K562 (cell line): Measurements from ENCODE around the gene DUSP9. TPM values are rescaled to one million over a fixed set of nuclear protein-coding genes. Genes with fewer than 3 reads are reported as not detected.

Experiments
- DPF2 ChIP-seq: fragments of 450-650 bp; IDR thresholded peaks from 2 replicates; pipeline ENCODE4 v1.6.1; 2016
- ELF4 ChIP-seq: fragments of 450-650 bp; formaldehyde crosslinking; IDR thresholded peaks from 2 replicates; pipeline ENCODE4 v1.4.0; 2022; ENCODE audit warnings: missing genetic modification characterization
- FUS ChIP-seq: fragments of 200-400 bp; formaldehyde crosslinking; optimal IDR thresholded peaks from 2 replicates; pipeline ENCODE3; 2017; ENCODE audit warnings: low read depth, low read length
- polyA plus RNA-seq, 8 experiments: library from polyadenylated mRNA; depleted of rRNA in 4 of 8; stranded (reverse) in 5 of 8; unstranded in 3 of 8; fragments of >200 nt; fragmentation: Nextera tagmentation in 2 of 8; fragmentation: Illumina TruSeq in 1 of 8; extraction: Ambion mirVana in 2 of 8; extraction: Trizol in 1 of 8; gene quantifications; 2 replicates each; pipeline versions ENCODE4 v1.2.1 to v1.2.3, GENCODE V29; 2011 to 2014; ENCODE audit warnings: inconsistent platforms in 1 of 8, missing spikeins in 1 of 8
- total RNA-seq, 7 experiments: library from RNA; depleted of rRNA in 6 of 7; stranded (reverse); fragments of >200 nt in 6 of 7; fragmentation: Illumina TruSeq in 2 of 7; extraction: Trizol in 2 of 7; gene quantifications; 2 replicates each; pipeline versions ENCODE4 v1.2.1 to v1.2.3, GENCODE V29; 2011 to 2021; ENCODE audit warnings: low replicate concordance in 1 of 7
- TF ChIP-seq, protein P1 (sequence below): sonication (generic); formaldehyde crosslinking; IDR thresholded peaks from 2 replicates; pipeline ENCODE4 v1.8.1; 2023; ENCODE audit warnings: mild to moderate bottlenecking, missing genetic modification reagents
- TF ChIP-seq, protein P2 (sequence below): sonication (generic); formaldehyde crosslinking; IDR thresholded peaks from 2 replicates; pipeline ENCODE4 v1.8.0; 2022; ENCODE audit warnings: mild to moderate bottlenecking, missing genetic modification reagents
- TF ChIP-seq, protein P3 (sequence below), 2 experiments: fragments of 450-650 bp; IDR thresholded peaks; 2 replicates each; pipeline ENCODE4 v1.6.1; 2016
- TF ChIP-seq, protein P4 (sequence below), 2 experiments: fragments of 450-650 bp in 1 of 2; sonication (generic) in 1 of 2; formaldehyde crosslinking in 1 of 2; IDR thresholded peaks in 1 of 2; conservative IDR thresholded peaks in 1 of 2; 2 replicates each; pipeline versions ENCODE4 v1.6.1 to v1.8.1; 2016 to 2023; ENCODE audit warnings: mild to moderate bottlenecking in 2 of 2, moderate library complexity in 2 of 2, inconsistent platforms in 1 of 2, missing genetic modification reagents in 1 of 2
- TF ChIP-seq, protein P5 (sequence below), 2 experiments: fragments of 150-350 bp in 1 of 2; IDR thresholded peaks; 2 replicates each; pipeline ENCODE4 v1.6.1; 2012 to 2016; ENCODE audit warnings: low read depth in 2 of 2, low read length in 2 of 2, mild to moderate bottlenecking in 1 of 2, moderate library complexity in 1 of 2

The DUSP9 gene
- total and polyA plus RNA-seq, 9 of the 15 experiments (the other 6 are each of a cell fraction or from before 2014, with no cell fraction given) = 0.11 to 14.1 (median 5.5) TPM

DNA sequence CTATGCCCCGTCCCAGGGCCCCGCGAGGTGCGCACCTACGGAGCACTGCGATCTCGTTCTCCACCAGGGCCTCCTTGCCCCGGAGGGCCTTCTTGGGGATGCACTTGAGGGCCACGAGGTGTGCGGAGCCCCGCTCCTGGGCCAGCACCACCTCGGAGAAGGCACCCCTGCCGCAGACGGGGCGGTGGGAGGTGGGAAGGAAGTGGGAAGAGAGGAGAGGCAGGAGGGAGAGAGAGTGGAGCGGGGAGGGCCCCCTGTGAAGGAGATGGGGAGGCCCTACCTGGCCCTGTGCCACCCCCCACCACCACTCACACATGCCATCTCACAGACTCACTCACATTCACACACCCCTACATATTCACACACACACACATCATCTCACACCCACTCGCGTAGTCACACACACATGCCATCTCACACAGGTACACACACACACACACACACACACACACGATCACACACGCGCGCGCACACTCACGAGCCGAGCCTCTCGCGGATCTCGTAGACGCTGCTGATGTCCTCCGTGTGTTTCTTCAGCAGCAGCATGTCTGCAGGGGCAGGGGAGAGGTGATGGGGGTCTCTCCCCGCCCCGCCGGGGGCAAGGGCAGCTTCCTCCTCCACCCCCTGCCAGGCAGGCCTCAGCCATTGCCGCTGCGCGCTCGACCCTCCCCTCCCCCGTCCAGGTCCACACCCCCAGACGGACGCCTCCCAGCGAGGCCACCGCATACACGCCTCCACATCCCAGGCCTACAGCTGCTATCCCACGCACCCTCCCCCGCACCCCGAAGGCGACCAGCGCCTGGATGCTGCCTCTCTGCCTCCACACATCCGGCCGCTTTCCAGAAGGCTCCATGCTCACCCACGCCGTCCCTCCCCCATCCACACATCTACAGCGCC lies 25.8 kb downstream of the DUSP9 start (continued):
- TF ChIP-seq, protein P1, sequence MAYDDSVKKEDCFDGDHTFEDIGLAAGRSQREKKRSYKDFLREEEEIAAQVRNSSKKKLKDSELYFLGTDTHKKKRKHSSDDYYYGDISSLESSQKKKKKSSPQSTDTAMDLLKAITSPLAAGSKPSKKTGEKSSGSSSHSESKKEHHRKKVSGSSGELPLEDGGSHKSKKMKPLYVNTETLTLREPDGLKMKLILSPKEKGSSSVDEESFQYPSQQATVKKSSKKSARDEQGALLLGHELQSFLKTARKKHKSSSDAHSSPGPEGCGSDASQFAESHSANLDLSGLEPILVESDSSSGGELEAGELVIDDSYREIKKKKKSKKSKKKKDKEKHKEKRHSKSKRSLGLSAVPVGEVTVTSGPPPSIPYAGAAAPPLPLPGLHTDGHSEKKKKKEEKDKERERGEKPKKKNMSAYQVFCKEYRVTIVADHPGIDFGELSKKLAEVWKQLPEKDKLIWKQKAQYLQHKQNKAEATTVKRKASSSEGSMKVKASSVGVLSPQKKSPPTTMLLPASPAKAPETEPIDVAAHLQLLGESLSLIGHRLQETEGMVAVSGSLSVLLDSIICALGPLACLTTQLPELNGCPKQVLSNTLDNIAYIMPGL = no peak
- TF ChIP-seq FUS (no peak), ELF4 (no peak), DPF2 (peak; percentile 20; the same call in 1 of the 2 replicates)
- TF ChIP-seq, protein P2, sequence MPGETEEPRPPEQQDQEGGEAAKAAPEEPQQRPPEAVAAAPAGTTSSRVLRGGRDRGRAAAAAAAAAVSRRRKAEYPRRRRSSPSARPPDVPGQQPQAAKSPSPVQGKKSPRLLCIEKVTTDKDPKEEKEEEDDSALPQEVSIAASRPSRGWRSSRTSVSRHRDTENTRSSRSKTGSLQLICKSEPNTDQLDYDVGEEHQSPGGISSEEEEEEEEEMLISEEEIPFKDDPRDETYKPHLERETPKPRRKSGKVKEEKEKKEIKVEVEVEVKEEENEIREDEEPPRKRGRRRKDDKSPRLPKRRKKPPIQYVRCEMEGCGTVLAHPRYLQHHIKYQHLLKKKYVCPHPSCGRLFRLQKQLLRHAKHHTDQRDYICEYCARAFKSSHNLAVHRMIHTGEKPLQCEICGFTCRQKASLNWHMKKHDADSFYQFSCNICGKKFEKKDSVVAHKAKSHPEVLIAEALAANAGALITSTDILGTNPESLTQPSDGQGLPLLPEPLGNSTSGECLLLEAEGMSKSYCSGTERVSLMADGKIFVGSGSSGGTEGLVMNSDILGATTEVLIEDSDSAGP = no peak
- TF ChIP-seq, protein P3, sequence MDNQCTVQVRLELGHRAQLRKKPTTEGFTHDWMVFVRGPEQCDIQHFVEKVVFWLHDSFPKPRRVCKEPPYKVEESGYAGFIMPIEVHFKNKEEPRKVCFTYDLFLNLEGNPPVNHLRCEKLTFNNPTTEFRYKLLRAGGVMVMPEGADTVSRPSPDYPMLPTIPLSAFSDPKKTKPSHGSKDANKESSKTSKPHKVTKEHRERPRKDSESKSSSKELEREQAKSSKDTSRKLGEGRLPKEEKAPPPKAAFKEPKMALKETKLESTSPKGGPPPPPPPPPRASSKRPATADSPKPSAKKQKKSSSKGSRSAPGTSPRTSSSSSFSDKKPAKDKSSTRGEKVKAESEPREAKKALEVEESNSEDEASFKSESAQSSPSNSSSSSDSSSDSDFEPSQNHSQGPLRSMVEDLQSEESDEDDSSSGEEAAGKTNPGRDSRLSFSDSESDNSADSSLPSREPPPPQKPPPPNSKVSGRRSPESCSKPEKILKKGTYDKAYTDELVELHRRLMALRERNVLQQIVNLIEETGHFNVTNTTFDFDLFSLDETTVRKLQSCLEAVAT (IDR thresholded peaks at IDR 0.05) = peak in 1 of 2 experiments; percentile 93; a peak in 2 of 4 replicates
- TF ChIP-seq, protein P4, sequence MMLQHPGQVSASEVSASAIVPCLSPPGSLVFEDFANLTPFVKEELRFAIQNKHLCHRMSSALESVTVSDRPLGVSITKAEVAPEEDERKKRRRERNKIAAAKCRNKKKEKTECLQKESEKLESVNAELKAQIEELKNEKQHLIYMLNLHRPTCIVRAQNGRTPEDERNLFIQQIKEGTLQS (IDR thresholded peaks at IDR 0.05) = no peak
- TF ChIP-seq, protein P4 (CRISPR knock-in tag; conservative IDR thresholded peaks at IDR 0.05) = no peak
- TF ChIP-seq, protein P5, sequence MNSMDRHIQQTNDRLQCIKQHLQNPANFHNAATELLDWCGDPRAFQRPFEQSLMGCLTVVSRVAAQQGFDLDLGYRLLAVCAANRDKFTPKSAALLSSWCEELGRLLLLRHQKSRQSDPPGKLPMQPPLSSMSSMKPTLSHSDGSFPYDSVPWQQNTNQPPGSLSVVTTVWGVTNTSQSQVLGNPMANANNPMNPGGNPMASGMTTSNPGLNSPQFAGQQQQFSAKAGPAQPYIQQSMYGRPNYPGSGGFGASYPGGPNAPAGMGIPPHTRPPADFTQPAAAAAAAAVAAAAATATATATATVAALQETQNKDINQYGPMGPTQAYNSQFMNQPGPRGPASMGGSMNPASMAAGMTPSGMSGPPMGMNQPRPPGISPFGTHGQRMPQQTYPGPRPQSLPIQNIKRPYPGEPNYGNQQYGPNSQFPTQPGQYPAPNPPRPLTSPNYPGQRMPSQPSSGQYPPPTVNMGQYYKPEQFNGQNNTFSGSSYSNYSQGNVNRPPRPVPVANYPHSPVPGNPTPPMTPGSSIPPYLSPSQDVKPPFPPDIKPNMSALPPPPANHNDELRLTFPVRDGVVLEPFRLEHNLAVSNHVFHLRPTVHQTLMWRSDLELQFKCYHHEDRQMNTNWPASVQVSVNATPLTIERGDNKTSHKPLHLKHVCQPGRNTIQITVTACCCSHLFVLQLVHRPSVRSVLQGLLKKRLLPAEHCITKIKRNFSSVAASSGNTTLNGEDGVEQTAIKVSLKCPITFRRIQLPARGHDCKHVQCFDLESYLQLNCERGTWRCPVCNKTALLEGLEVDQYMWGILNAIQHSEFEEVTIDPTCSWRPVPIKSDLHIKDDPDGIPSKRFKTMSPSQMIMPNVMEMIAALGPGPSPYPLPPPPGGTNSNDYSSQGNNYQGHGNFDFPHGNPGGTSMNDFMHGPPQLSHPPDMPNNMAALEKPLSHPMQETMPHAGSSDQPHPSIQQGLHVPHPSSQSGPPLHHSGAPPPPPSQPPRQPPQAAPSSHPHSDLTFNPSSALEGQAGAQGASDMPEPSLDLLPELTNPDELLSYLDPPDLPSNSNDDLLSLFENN (IDR thresholded peaks at IDR 0.05; ENCODE audit: low read depth in 2 of 2, low read length in 2 of 2) = no peak
